ENCODE results near the gene NUP205.

Gene NUP205

DNA sequence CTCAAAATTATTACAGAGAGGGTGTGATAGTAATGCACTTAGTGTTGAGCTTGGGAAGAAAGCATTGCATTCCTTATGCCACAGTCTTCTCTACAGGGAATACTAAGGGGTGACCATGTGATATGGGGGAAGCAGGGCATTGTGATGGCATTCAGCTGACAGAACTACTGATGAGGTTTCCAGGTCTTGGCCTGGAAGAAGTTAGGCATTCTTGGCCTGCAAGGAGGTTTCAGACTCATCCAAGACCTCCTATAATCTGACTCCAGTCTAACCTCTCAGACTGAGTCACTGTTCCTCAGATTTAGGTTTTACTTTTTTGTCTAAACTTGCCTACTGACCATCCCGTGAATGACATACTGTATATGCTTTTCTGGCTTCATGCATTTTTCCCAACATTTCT lies 112.5 kb downstream of the NUP205 start:
- no peak for TF ChIP-seq SIN3A (IDR thresholded peaks at IDR 0.05; ENCODE audit: borderline replicate concordance, insufficient read depth, low read length)
- TF ChIP-seq TAF1 (IDR thresholded peaks at IDR 0.05; ENCODE audit: borderline replicate concordance, insufficient read depth, low read length): no peak

GRCh38 chr7:135672560-135673359 lies 115.0 kb downstream of the NUP205 start:
- no peak for TF ChIP-seq REST (IDR thresholded peaks at IDR 0.05; ENCODE audit: insufficient read depth in 1 of 2, low read depth in 2 of 2, low read length in 2 of 2)
- TF ChIP-seq TAF1 (IDR thresholded peaks at IDR 0.05; ENCODE audit: borderline replicate concordance, insufficient read depth, low read length): no peak
- TF ChIP-seq POLR2AphosphoS5 (IDR thresholded peaks at IDR 0.05; ENCODE audit: low read depth, low read length): no peak
- no peak for TF ChIP-seq FOXP2 (optimal IDR thresholded peaks at IDR 0.05; ENCODE audit: borderline replicate concordance, extremely low read depth, extremely low read length, insufficient read depth)
- no peak for TF ChIP-seq SIN3A (IDR thresholded peaks at IDR 0.05; ENCODE audit: borderline replicate concordance, insufficient read depth, low read length)

GRCh38 chr7:135673360-135673706 lies 115.6 kb downstream of the NUP205 start:
- TF ChIP-seq FOXP2 (optimal IDR thresholded peaks at IDR 0.05; ENCODE audit: borderline replicate concordance, extremely low read depth, extremely low read length, insufficient read depth) (no peak), SIN3A (IDR thresholded peaks at IDR 0.05; ENCODE audit: borderline replicate concordance, insufficient read depth, low read length) (no peak), TAF1 (IDR thresholded peaks at IDR 0.05; ENCODE audit: borderline replicate concordance, insufficient read depth, low read length) (no peak), REST (IDR thresholded peaks at IDR 0.05; ENCODE audit: insufficient read depth in 1 of 2, low read depth in 2 of 2, low read length in 2 of 2) (no peak), POLR2AphosphoS5 (IDR thresholded peaks at IDR 0.05; ENCODE audit: low read depth, low read length) (no peak)

GRCh38 chr7:135678612-135679575 lies 121.2 kb downstream of the NUP205 start:
- no peak for TF ChIP-seq TAF1 (IDR thresholded peaks at IDR 0.05; ENCODE audit: borderline replicate concordance, insufficient read depth, low read length)
- TF ChIP-seq POLR2AphosphoS5 (IDR thresholded peaks at IDR 0.05; ENCODE audit: low read depth, low read length): no peak
- TF ChIP-seq REST (IDR thresholded peaks at IDR 0.05; ENCODE audit: insufficient read depth in 1 of 2, low read depth in 2 of 2, low read length in 2 of 2): no peak
- TF ChIP-seq FOXP2 (optimal IDR thresholded peaks at IDR 0.05; ENCODE audit: borderline replicate concordance, extremely low read depth, extremely low read length, insufficient read depth): no peak
- TF ChIP-seq SIN3A (IDR thresholded peaks at IDR 0.05; ENCODE audit: borderline replicate concordance, insufficient read depth, low read length): no peak

DNA sequence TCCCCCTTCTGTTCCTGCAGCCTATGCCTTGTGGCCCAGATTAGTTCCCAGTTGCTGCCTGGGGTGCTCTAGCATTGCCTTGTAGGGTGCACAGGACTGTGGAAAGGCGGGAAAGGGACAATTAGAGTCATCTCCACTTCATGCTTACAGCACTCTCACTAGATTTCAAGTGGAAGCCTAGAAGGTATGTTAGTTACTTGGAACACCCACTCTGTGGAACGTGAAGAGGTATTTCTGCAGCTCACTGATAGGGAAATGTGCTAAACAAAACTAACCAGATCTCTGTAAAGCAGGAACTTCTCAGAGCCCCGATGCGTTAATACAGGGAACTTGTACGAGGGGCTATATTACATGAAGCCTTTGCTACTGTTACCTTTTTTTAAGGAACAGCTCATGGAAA lies 124.0 kb downstream of the NUP205 start:
- TF ChIP-seq POLR2AphosphoS5 (IDR thresholded peaks at IDR 0.05; ENCODE audit: low read depth, low read length): no peak
- TF ChIP-seq REST (IDR thresholded peaks at IDR 0.05; ENCODE audit: insufficient read depth in 1 of 2, low read depth in 2 of 2, low read length in 2 of 2): no peak
- no peak for TF ChIP-seq SIN3A (IDR thresholded peaks at IDR 0.05; ENCODE audit: borderline replicate concordance, insufficient read depth, low read length)
- no peak for TF ChIP-seq FOXP2 (optimal IDR thresholded peaks at IDR 0.05; ENCODE audit: borderline replicate concordance, extremely low read depth, extremely low read length, insufficient read depth)
- no peak for TF ChIP-seq TAF1 (IDR thresholded peaks at IDR 0.05; ENCODE audit: borderline replicate concordance, insufficient read depth, low read length)
